Lung microvascular endothelial cell (primary cell): Measurements from ENCODE around the gene LCMT1. TPM values are rescaled to one million over a fixed set of nuclear protein-coding genes. Genes with fewer than 3 reads are reported as not detected.
"Not testable (repeated sequence)": the region's sequence is repeated elsewhere in the genome, so short reads cannot be mapped to it uniquely, and the experiment has no call there.

Experiments used
- DNase-seq, 2 donors: peaks; one replicate each; pipeline versions ENCODE4 v3.0.0 to v3.0.0-alpha.2; 2010; ENCODE audit warnings: low read depth in 2 of 2
- total RNA-seq: library from RNA; depleted of rRNA; stranded (reverse); fragments of >200 nt; gene quantifications from 2 replicates; pipeline ENCODE4 v1.2.1, GENCODE V29; 2014

Gene LCMT1
- 26.8 and 27.8 TPM in 2 replicates for total RNA-seq

- DNase-seq, result peak; percentile 97 to 98
Observed at GRCh38 chr16:25111403-25112166, at the start of gene LCMT1. LCMT1 (plus strand) TSS chr16:25111742; CDS start chr16:25111884, 142 bp downstream.

GRCh38 chr16:25063102-25063501, 48.4 kb upstream of the LCMT1 start:
- no peak for DNase-seq

GRCh38 chr16:25063865-25064264, 47.7 kb upstream of the LCMT1 start:
- DNase-seq, result no peak

- DNase-seq, result not testable (repeated sequence)
Observed at GRCh38 chr16:25064281-25064680, 47.3 kb upstream of the LCMT1 start.

- no peak for DNase-seq
Observed at GRCh38 chr16:25064937-25065336, 46.6 kb upstream of the LCMT1 start.

GRCh38 chr16:25065899-25066298, 45.6 kb upstream of the LCMT1 start:
- no peak for DNase-seq

GRCh38 chr16:25066426-25066746, 45.2 kb upstream of the LCMT1 start:
- no peak for DNase-seq

GRCh38 chr16:25066747-25067631, 44.6 kb upstream of the LCMT1 start:
- DNase-seq, result peak; percentile 66 to 74

GRCh38 chr16:25073854-25074253, 37.7 kb upstream of the LCMT1 start:
- no peak for DNase-seq

GRCh38 chr16:25078386-25078978, 33.1 kb upstream of the LCMT1 start:
- no peak for DNase-seq

GRCh38 chr16:25079637-25080378, 31.7 kb upstream of the LCMT1 start:
- no peak for DNase-seq

GRCh38 chr16:25080420-25081131, 31.0 kb upstream of the LCMT1 start:
- no peak for DNase-seq

- DNase-seq, result no peak
Observed at GRCh38 chr16:25081702-25082101, 29.8 kb upstream of the LCMT1 start.

GRCh38 chr16:25083065-25083464, 28.5 kb upstream of the LCMT1 start:
- DNase-seq, result no peak

GRCh38 chr16:25083701-25084100, 27.8 kb upstream of the LCMT1 start:
- no peak for DNase-seq

- DNase-seq, result no peak
Observed at GRCh38 chr16:25084797-25085196, 26.7 kb upstream of the LCMT1 start.

- DNase-seq, result no peak
Observed at GRCh38 chr16:25087761-25088160, 23.8 kb upstream of the LCMT1 start.

GRCh38 chr16:25089351-25089750, 22.2 kb upstream of the LCMT1 start:
- no peak for DNase-seq

- no peak for DNase-seq
Observed at GRCh38 chr16:25092441-25092840, 19.1 kb upstream of the LCMT1 start.

GRCh38 chr16:25093208-25094061, 18.1 kb upstream of the LCMT1 start:
- DNase-seq, result no peak
